Stimulated activated CD8-positive, alpha-beta memory T cell treated with anti-CD3 and anti-CD28 coated beads, Interleukin-4, amount 100 ng/mL, for 1 hour (primary cell): ENCODE measurements around the gene MT1F.
"Not testable (repeated sequence)": the region's sequence is repeated elsewhere in the genome, so short reads cannot be mapped to it uniquely, and the experiment has no call there.

Source experiments
- DNase-seq, 2 donors: peaks; one replicate each; pipeline ENCODE4 v3.0.0-alpha.2; 2020; ENCODE audit warnings: low read depth in 2 of 2, low spot score in 1 of 2

MT1F gene

DNA sequence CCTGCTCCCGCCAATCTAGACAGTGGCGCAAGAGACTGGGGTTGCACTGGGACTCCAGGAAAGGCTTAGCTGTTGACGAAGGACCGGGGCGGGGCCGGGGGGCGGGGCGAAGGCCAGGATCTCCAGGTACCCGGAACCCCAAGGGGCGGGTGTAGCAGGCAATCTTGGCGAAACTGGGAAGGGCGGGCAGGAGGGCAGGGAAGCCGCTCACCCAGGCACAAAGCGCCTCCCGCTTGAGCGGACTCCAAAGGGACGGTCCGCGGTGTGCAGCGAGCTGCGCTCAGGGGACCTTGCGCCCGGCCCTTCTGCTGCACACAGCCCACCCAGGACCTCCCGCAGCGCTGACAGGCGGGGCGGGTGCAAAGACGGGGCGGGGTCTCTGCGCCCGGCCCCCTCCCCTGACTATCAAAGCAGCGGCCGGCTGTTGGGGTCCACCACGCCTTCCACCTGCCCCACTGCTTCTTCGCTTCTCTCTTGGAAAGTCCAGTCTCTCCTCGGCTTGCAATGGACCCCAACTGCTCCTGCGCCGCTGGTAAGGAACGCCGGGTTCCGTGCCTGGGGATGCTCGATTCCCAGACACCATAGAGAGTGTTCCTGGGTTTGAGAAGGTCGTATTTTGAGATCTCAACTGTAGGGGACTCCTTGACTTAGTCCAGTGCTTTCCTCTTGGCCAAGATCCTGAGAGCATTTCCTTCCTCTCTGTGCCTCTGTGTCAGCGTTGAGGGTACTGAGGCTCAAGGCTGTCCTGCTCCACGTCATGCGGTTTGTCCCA is at the start of gene MT1F:
Gene MT1F, plus strand, starts transcription at position 405 of the 772 bp plus-strand sequence. Its CDS starts 100 bp downstream, at position 505.
- DNase-seq = peak; percentile 27 to 53

DNA sequence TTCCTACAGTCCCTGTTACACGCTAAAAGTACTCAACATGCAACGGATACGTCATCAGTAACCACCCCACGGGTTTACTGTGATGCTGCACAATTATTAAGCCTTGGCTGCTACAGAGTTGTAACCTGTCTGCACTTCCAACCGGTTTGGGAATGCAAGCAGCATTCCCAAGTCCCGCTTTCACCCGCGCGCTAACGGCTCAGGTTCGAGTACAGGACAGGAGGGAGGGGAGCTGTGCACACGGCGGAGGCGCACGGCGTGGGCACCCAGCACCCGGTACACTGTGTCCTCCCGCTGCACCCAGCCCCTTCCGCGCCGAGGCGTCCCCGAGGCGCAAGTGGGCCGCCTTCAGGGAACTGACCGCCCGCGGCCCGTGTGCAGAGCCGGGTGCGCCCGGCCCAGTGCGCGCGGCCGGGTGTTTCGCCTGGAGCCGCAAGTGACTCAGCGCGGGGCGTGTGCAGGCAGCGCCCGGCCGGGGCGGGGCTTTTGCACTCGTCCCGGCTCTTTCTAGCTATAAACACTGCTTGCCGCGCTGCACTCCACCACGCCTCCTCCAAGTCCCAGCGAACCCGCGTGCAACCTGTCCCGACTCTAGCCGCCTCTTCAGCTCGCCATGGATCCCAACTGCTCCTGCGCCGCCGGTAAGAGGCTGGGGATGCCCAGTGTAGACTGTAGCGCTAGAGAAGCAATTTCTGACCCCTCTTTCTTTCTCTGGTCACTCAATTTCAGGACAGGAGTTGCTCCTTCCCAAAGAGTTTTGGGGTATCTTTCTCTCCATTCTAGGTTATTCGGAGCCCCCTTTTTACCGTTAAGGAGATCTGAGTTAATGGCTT is 49.5 kb upstream of the MT1F start, which contains the start of gene MT2A:
Gene MT2A, plus strand, starts transcription at position 542 of the 833 bp plus-strand sequence. Its CDS starts 72 bp downstream, at position 614.
- peak; percentile 56 to 77 for DNase-seq

DNA sequence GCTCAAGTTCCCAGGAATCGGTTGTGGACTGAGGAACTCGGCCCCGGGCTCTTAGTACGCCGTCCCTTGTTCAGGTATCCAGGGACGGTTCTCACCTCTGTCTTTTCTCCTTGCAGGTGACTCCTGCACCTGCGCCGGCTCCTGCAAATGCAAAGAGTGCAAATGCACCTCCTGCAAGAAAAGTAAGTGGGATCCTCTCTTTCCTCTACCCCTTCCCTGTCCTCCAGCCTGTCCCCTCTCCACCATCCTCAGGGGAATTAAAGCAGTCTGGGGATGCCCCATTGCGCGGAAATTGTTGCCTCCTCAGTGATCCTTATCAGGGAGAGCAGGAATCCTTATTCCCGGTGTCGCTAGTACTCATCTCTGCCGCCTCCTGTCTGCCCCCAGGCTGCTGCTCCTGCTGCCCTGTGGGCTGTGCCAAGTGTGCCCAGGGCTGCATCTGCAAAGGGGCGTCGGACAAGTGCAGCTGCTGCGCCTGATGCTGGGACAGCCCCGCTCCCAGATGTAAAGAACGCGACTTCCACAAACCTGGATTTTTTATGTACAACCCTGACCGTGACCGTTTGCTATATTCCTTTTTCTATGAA is 48.8 kb upstream of the MT1F start:
- no peak for DNase-seq

DNA sequence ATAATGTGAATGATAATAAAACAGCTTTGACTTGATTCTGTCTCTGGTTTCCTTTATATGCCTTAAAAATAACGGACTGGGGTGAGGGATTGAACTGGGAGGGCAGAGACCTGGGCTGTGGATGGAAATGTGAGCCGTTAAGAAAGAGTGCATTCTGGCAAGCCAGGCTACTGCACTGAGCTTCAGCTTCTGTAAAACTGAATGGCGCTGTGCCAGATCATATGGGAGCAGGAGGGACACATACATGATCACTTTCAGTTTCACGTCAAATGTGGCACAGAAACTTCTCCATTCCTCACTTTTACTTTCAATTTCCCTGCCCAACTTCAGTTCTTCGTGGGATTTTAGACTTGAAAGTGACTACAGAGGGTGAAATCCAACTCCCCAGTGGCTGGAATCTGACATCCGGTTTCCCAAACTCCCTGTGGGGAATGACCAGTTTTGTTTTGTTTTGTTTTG is 48.3 kb upstream of the MT1F start:
- DNase-seq = peak; percentile 31 to 37

DNA sequence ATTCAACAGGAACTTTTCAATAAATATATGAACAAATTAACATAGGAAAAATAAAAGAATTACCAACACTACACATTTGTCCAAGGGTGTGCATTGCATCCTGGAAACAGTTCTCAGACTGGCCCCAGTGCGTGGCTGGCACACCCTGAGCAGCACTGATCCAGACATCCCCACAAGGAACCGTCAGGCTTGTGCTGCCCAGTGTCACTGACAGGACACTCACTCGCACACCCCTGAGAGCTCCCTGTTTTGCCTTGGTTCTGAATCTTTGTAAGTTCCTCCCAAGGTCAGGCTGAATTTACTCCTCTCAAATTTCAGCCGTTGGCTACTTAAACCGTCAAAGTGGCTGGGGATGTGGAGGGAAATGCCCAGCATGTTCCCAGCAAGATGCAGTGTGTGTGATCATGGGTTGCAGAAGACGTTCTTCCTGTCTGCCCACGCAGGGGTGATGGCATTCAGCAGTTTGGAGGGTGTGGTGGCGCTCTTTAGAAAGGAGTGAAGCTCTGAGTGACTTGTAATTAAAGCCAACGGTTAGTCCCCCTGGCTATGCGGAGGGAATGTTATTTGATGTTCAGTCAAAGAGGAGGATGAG is 47.6 kb upstream of the MT1F start:
- DNase-seq = peak in 1 of 2 donors; percentile 46

DNA sequence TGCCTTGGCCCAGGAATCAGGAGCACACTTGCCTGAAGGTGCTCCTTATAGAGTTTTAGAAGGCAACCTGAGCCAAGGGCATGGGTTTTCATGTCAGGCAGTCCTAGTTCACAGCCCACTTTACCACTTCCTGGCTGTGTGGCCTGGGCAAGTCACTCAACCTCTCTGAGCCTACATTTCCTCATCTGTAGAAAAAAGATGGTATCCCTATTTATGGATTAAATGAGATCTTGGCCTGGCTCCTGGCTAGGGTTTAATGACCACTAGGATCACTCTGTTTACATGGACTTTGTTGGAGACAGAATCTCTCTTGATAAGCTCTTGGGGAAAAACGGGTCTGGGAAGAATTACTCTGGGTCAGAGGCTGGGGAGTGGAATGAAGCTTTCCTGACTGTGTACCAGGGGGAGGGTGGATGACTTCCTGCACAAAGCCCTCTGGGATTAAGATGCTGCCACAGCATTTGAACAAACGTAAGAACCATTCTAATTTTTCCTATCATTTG is 47.1 kb upstream of the MT1F start:
- no peak for DNase-seq

DNA sequence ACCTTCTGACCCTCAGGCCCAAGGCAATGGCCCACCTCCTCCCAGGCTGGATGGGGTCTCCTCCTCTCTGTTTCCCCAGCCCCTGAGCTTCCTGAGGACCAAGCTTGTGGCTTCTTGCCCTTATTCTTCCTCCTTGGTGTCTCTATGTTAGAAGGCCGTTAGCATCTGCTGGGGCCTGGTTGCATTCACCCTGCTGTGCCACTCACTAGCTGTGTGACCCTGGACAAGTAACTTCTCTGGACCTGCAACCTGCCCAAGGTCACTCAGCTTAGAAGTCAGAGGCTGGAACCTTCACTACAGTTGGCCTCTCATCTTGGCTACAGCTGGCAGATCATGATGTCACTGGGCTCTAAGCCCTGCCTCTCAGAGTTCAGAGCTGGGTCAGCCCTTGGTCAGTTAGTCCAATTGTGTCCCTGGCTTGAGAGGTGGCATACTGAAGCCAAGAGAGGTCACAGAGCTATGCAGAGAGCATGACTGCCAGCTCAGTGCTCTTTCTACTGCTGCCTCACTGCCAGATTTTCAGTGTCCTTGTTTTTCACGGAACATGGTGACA is 46.4 kb upstream of the MT1F start:
- no peak for DNase-seq

DNA sequence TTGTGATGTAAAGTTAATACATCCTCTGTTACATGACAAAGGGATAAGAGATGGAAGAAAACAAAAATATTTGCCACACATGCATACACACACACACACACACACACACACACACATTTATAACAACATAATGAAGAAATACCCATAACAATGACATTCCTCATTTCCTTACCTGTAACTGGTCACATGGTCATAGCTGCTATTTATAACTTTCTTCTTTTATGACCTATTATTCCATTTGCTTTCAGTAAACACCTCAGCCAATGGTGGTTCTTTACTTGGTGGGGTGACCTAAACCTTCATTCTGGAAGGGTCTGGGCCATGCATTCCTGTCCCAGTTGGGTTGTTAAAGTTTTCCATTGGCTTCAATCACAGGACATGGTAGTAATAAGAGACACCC is 44.1 kb upstream of the MT1F start:
- DNase-seq = no peak

DNA sequence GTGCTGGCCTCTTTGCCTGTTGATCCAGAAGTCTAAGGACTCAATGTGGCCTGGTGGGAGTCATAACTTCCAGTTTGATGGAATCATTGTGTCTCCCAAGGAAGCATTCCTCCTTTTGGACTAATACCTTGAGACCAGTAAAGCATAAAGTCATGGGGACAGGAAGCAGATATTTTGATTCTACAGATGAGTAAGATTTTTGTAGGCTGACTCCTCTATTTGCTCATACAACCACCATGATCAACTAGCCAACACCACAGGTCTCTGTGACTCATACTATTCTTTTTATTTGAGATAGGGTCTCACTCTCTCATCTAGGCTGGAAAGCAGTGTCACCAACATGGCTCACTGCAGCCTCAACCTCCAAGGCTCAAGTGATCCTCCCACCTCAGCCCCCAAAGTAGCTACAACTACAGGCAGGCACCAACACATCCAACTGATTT is 43.2 kb upstream of the MT1F start:
- no peak for DNase-seq

DNA sequence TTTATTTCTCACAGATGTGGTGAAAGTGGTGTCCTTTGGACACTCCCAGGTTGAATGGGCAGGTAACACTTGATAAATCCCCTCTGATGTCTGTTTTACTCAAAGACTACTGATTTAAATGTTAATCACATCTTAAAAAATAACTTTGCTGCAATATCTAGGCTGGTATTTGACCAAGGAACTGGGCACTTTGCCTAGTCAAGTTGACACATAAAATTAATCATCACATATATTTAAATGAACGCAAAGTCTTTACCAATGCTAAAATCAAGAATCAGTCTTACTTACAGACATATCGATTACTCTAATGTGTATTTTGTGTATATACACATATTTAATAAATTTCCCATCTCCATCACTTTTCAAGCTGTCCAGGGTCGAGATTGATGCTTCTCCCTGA is 42.4 kb upstream of the MT1F start:
- DNase-seq = no peak

DNA sequence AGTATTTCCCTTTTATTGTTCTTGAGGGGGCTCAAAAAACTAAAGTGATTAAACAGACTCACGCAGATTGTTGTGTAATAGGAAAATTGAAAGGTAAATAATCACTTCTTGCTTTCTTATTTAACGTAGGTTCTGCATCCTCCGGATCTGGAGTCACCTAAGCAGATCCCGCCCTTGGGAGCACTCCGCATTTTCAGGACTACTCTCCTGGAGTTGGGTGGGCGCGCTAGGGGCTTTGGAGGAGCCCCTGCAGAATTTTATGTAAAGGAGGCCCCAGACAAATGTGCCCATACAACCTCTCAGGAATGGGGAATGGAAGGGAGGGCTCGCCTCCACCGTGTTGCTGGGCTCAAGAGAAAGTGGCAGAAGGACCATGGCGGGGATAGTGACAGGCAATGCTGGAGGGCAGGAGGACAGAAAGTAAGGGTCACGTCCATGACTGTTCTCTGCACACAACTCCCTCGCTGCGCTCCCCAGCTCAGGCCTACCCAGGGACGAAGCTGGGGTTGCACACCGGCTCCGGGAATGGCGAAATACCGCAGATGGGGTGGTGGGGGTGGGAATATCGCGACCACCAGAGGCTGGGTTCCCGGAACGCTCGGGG is 41.0 kb upstream of the MT1F start:
- DNase-seq = no peak

DNA sequence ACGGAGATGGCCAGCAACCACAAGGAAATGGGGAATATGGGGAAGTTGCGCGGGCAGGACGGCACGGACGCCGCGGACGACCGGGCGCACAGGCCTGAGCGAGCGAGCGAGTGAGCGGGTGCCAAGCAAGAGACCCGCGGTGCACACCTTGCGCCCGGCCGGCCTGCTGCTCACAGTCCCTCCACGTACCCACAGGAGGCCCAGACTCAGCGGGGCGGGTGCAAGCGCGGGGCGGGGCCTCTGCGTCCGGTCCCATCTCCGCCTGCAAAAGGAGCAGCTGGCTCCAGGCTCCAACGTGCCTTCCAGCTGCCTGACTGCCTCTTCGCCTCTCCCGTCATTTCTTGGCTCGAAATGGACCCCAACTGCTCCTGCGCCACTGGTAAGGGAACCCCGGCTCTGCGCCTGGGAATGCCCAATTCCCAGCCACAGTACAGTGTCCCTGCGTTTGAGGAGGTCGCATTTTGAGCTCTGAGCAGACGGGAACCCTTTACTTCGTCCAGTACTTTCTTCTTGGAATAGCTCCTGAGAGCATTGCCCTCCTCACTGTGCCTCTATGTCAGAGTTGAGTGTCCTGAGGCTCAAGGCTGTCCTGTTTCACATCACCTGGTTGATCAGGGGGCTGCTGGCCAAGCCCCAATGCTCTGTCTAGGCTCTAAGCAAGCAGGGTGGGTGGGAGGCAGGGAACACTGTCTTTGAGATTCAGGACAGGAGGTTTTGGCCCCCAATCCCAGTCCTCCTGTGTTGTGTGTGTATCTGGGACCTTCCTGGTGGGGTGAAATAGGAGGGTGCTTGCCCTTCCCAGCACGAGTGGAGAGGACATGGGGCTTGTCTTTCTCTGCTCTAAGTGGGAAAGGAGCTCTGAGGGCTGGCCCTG is 40.3 kb upstream of the MT1F start:
- DNase-seq = no peak

DNA sequence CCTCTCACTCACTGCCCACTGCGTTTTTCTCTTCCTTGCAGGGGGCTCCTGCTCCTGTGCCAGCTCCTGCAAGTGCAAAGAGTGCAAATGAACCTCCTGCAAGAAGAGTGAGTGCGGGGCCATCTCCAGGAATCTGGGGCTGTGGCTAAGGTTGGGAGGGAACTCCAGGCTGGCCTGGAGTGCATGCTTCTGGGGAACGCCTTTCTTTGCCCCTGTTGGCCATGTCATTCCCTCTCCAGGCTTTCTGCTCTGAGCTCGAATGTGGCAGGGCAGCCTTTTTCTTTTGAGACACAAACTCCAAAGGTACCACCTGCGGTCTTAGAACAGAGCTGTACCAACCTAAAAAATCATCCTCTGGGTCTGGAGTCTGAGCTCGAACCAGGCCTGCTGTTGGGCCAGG is 39.6 kb upstream of the MT1F start:
- no peak for DNase-seq

DNA sequence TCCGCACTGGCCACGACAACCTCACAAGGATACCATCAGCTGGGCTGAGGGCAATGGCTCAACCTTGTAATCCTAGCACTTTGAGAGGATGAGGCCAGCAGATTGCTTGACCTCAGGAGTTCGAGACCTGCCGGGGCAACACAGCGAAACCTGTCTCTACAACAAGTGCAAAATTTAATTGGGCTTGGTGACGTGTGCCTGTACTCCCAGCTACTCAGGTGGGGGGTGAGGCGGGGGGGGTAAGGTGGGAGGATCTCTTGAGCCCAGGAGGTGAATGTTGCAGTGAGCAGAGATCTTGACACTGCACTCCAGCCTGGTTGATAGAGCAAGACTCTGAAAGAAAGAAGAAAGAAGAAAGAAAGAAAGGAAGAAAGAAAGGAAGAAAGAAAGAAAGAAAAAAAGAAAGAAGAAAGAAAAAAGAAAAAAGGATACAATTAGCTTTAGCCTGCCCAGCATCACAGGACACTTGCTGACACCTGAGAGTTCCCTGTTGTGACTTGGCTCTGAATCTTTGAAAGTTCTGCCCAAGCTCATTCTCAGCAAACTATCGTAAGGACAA is 37.3 kb upstream of the MT1F start:
- no peak for DNase-seq

DNA sequence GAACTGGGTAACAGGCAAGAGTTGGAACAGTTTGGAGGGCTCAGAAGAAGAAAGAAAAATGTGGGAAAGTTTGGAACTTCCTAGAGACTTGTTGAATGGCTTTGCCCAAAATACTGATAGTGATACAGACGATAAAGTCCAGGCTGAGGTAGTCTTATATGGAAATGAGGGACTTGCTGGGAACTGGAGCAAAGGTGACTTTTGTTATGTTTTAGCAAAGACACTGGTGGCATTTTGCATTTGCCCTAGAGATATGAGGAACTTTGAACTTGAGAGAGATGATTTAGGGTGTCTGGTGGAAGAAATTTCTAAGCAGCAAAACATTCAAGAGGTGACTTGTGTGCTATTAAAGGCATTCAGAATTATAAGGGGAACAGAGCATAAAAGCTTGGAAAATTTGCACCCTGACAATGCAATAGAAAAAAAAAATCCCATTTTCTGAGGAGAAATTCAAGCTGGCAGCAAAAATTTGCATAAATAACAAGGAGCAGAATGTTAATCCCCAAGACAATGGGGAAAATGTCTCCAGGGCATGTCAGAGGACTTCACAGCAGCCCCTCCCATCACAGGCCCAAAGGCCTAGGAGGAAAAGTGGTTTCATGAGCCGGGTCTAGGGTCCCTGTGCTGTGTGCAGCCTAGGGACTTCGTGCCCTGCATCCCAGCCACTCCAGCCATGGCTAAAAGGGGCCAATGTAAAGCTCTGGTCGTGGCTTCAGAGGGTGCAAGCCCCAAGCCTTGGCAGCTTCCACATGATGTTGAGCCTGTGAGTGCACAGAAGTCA is 35.9 kb upstream of the MT1F start:
- not testable (repeated sequence) for DNase-seq

DNA sequence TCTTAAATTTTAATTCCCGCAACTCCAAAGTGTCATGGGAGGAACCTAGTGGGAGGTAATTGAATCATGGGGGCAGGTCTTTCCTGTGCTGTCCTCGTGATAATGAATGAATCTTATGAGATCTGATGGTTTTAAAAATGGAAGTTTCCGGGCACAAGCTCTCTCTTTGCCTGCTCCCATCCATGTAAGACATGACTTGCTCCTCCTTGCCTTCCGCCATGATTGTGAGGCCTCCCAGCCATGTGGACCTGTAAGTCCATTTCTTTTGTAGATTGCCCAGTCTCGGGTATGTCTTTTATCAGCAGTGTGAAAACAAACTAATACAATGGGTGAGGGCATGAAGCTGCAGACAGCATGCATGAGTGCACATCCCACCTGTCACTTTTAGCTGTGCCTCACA is 34.6 kb upstream of the MT1F start:
- DNase-seq = not testable (repeated sequence)

DNA sequence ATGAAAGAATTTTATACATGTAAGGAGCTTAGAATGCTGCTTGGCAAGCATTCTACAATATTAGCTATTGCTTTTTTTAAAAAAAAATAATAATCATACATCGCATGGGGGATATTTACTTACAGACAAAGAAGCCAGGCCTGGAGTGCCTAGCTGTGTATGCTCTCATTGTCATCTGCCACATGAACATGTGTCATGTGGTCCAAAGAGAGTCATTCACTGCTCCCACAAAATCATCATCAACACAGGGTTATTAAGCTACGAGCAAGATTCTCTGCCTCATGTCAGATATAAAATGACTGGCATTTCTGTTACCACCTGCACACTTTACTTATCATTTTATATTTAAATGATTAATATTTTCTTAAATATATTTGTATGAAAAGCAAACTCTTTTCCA is 34.1 kb upstream of the MT1F start:
- no peak for DNase-seq
